WTC11 (cell line): Measurements from ENCODE around the gene ZNRF3.

Experiments used
- ELF4 ChIP-seq: sonication (generic); formaldehyde crosslinking; IDR thresholded peaks from 2 replicates; pipeline ENCODE4 v1.8.1; 2022; ENCODE audit warnings: low read depth, mild to moderate bottlenecking, moderate library complexity, missing genetic modification reagents
- PREB ChIP-seq: sonication (generic); formaldehyde crosslinking; IDR thresholded peaks from 2 replicates; pipeline ENCODE4 v1.8.1; 2022; ENCODE audit warnings: mild to moderate bottlenecking, missing genetic modification reagents, moderate library complexity, borderline replicate concordance
- TCF7 ChIP-seq: sonication (generic); formaldehyde crosslinking; IDR thresholded peaks from 2 replicates; pipeline ENCODE4 v1.8.0; 2022; ENCODE audit warnings: mild to moderate bottlenecking, low read depth, missing genetic modification reagents, moderate library complexity
- TF ChIP-seq, protein P1 (sequence below): fragments of 200-600 bp; IDR thresholded peaks from 2 replicates; pipeline ENCODE4 v1.8.0; 2022; ENCODE audit warnings: antibody characterized with exemption

- TF ChIP-seq ELF4 (CRISPR knock-in tag) (no peak), TCF7 (CRISPR knock-in tag) (no peak), PREB (no peak)
- TF ChIP-seq, protein P1, sequence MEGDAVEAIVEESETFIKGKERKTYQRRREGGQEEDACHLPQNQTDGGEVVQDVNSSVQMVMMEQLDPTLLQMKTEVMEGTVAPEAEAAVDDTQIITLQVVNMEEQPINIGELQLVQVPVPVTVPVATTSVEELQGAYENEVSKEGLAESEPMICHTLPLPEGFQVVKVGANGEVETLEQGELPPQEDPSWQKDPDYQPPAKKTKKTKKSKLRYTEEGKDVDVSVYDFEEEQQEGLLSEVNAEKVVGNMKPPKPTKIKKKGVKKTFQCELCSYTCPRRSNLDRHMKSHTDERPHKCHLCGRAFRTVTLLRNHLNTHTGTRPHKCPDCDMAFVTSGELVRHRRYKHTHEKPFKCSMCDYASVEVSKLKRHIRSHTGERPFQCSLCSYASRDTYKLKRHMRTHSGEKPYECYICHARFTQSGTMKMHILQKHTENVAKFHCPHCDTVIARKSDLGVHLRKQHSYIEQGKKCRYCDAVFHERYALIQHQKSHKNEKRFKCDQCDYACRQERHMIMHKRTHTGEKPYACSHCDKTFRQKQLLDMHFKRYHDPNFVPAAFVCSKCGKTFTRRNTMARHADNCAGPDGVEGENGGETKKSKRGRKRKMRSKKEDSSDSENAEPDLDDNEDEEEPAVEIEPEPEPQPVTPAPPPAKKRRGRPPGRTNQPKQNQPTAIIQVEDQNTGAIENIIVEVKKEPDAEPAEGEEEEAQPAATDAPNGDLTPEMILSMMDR = no peak
Measured at GRCh38 chr22:28983788-28984441, 100.5 kb downstream of the ZNRF3 start.
